Middle frontal gyrus (tissue), 1 donor: ENCODE data around the gene TMEM63B.
"Not testable (repeated sequence)": the region's sequence is repeated elsewhere in the genome, so short reads cannot be mapped to it uniquely, and the experiment has no call there.

Source experiments
- DNase-seq: peaks from one replicate; pipeline ENCODE4 v3.0.0-alpha.2; 2015; ENCODE audit warnings: low spot score; ENCODE audit errors: extremely low spot score

The TMEM63B gene

GRCh38 chr6:44127186-44128019 lies at the start of gene TMEM63B, which contains the start of gene MRPL14:
TMEM63B (plus strand) TSS chr6:44127554; CDS start chr6:44134585, 7,031 bp downstream.
MRPL14 (minus strand) TSS chr6:44127452; CDS start chr6:44116611, 10,841 bp downstream.
- peak; percentile 81 for DNase-seq

DNA sequence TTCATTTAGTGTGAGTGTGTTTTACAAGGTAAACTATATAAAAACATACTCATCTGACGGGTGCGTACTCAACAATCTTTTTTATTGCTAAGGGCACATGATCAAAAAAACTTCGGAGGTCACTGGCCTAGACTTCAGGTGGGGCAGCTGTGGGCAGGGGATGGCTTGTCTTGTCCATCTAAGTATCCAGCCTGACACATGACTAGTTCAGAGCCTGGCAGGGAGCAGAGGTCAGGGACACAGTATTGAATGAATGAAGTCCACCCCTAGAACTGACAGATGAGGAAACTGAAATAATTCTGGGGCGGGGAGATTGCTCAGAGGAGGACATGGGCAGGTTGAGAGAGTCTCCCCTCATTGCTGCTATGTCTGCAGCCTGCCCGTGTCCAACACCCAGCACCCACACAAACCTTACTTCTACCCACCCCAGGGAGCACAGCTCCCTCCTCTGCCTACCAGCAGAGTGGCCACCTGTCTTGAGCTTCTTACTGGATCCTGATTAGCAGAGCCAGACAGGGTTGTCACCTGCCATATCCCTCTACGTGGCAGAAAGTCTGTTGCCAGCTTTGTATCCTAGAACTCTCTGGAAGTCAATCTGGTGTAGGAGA lies 49.0 kb upstream of the TMEM63B start:
- DNase-seq = no peak

DNA sequence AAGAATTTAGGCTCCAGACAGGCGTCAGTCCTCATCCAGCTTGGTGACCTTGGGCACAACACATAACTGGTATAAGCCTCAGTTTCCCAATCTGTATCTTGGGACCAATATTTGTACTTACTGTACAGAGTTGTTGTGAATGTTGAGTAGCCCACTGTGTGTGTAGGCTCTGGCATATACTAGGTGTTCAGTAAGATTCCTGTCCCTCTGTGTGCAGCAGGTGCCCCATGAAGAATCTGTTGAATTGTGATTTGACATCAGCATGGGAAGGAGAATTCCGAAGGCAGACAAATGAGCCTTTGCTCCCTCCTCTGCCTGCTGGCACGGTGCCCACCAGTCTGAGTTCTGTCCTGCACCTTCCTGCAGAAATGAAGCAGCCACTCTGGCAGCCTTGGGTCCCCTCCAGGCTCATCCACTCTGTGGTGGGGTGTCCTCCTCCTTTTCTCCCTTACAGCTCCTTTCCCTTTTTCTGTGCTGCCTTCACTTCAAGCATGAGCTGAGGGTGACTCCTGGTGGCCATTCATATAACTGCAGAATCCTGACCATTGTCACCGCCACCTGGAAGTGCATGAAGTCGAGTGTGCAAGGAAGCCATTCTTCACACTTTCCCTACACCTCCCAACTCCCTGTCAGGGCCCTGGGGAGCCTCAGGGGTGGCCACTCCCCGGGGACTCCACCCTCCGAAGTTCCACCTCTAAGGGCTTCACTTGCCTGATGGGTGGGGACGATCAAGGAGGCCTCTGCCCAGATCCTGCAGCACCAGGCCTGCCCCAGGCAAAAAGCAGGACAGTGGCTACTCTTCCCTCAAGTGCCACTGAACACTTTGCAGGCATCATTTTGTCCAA lies 48.3 kb upstream of the TMEM63B start:
- peak; percentile 61 for DNase-seq

DNA sequence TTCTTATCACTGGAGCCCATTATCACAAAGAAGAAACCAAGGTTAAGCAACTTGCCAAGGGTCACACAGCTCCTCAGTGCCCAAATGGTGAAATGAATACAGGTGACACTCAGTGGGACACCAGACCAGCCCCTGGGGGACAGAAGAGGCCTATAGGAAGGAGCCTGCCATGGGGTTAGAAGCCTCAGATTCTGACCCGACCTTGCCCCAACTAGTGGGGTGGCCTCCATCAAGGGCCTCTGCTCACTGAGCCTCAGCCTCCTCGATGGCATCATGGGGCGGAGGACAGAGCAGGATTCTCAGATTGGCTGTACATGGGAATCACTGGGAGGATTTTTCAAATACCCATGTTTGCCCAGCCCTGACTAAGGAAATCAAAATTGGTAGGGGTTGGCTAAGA lies 47.7 kb upstream of the TMEM63B start:
- DNase-seq = no peak

DNA sequence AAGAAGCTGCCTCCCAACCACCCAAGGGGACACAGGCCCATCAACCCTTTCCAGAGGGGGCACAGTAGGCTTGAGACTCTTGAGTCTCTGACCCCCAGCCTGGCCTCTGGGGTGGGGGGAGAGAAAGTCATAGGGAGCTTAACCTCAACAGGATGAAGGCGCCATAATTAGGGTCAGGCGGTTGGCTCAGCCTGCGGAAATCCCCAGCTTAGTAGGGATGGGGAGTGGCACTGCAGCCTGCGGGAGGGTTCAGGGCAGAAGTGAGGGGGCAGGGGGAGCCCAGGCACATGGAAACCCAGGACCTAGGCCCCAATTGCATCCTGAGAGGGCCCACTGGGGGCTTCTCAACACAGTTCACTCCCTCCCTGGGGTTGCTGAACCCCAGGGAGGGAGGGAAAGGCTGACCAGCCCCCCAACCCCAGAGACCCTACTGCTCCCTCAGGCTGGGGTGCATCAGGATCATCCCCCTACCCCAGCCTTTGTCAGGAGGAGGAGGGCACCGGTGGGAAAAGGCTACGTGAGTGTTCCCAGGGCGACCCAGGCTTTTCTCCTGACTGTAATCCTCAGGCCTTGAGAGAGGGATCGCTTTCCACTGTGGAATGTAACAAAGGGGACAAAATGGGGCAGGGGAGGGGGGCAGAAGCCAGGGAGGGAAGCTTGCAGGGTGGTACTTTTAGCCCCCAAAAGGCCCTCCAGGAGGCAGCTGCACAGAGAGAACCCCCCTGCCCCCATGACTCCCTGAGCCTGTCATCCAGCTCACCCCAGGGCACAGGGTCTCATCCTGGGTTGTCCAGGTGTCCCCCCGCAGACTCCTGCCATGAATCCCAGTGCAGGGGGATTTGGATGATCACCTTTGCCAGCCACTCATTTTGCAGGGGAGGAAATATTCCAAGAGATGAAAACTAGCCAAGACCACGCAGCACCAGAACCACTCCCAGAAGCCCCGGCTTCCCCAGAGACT lies 46.5 kb upstream of the TMEM63B start:
- DNase-seq = no peak

GRCh38 chr6:44081753-44082152 lies 45.6 kb upstream of the TMEM63B start:
- no peak for DNase-seq

- no peak for DNase-seq
These were observed 44.5 kb upstream of the TMEM63B start for GRCh38 chr6:44082872-44083321.

- no peak for DNase-seq
These were observed 42.9 kb upstream of the TMEM63B start for GRCh38 chr6:44084231-44085014.

DNA sequence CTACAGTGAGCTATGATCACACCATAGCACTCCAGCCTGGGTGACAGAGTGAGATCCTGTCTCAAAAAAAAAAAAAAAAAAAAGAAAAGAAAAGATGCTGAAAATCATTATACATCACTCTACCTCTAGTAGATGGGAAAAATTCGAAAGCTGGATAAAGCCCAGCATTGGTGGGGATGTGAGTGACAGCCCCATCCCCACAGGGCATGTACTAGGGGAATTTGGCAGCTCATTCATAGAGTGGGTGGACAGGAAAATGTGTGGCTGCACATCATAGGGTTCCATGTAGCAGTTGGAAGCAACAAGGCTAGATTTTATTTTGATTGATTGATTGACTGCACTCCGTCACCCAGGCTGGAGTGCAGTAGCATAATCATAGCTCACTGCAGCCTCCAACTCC lies 42.1 kb upstream of the TMEM63B start:
- no peak for DNase-seq

DNA sequence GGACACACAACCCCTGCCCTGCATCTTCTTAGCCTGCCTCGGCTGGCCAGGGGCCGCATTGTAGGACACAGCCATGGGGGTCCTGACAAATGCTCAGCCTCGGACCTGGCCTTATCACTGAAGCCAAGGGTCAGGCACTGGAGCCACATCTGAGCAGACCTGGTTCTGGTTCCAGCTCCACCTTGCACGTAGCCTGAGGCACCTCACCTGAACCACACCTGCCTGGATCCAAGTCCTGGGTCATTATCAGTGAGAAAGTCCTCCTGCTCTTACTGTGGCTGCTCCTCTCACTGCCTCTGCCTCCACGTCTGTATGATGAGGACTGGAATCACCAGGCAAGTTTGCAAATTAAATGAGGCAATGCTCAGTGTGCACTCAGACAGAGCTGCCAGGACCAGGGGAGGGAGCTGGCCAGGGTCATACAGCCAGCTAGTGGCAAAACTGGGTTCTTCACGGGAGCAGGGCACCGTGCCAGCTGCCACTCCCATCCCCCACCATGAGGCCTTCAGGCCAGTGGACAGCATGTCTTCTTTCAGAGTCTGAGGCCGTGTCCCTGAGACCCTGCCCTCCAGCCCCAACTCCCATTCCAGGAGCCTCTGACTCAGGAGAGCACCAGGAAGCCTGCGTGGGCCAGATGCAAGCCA lies 40.3 kb upstream of the TMEM63B start:
- no peak for DNase-seq

- DNase-seq = no peak
These were observed 39.7 kb upstream of the TMEM63B start for GRCh38 chr6:44087623-44088022.

DNA sequence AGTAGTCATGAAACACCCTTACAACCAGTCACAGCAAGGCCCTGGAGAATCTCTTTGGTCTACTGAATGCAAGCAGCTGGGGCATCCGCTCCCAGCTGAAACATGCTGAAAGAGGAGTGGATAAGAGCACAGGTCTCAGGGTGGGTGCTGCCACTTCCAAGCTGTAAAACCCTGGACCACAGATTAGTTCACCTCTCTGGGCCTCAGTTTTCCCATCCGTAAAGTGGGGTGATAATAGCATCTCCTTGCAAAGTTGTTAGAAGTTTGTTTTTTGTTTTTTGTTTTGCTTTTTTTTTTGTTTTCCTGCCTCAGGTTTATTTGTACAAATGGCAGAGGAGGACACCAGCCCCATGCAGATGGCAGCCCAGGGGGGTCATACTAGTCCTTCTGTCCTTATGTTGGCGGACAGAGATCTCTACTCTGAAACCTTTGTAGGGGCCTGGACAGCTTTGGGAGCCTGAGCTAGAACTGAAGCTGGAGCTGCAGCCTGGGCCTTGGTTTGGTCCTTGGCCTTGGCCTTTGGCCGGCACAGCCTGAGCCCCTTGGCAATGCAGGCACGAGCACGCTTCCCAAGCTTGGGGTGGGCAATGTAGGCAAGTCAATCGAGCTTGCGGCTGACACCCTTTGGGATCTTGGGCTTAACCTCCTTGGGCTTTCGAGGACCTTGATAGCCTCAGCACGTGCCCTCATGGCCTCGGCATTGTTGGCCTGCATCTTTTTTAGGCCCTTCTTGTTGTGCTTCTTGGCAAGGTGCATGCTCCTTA lies 38.3 kb upstream of the TMEM63B start:
- no peak for DNase-seq

GRCh38 chr6:44090465-44090864 lies 36.9 kb upstream of the TMEM63B start:
- DNase-seq = no peak

DNA sequence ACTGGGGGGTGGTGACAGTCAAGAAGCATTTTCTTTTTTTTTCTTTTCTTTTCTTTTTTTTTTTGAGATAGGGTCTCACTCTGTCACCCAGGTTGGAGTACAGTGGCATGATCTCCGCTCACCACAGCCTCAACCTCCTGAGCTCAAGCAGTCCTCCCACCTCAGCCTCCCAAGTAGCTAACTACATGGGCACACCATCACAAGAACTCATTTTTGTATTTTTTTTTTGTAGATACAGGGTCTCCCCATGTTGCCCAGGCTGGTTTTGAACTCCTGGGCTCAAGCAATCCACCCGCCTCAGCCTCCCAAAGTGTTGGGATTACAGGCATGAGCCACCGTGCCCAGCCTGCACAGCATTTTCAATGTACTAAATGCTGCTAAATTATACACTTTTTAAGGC lies 36.0 kb upstream of the TMEM63B start:
- DNase-seq = not testable (repeated sequence)

DNA sequence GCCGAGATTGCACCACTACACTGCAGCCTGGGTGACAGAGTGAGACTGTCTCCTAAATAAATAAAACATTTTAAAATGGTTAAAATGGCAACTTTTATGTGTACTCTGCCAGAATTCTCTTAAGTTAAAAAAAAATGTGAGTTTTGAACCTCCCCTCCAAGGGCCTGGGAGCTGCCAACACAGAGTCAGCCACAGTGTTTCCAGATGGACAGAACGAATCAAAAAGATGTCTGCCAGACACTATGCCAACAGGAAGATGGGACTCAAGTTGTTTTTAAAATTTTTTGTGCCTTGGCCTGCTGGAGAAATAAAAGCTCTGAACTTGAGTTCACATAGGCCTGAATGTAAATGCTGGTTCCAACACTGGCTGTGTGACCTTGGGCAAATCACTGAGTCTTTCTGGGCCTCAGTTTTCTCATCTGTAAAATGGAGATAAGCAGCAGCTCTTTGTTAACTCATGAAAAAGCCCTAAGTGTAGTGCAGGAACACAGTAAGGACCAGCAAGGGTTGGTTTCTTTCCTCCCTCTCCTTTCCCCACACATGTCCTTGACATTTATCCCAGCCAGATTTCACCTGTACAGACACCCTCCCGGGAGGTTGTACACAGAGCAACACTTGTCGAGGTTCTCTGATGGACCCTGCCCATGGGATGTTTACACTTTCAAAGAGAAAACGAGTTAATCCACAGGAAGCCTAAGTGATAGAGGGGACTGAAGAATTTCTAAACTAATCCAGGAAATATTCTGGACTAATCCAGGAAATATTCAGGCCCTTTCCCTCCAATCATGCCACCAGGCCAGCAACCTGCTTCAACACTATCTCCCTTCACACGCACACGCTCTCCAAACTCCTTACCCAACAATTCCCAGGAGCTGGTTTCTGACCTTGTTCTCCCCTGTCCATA lies 35.1 kb upstream of the TMEM63B start:
- DNase-seq = no peak

GRCh38 chr6:44093066-44093465 lies 34.3 kb upstream of the TMEM63B start:
- DNase-seq = no peak

GRCh38 chr6:44093750-44094402 lies 33.5 kb upstream of the TMEM63B start:
- DNase-seq = no peak
